Activated CD8-positive, alpha-beta T cell treated with anti-CD3 and anti-CD28 coated beads, Interleukin-2, amount 10 ng/mL, durations not matched to agents 7 days and 5 days (primary cell): ENCODE results near the gene SLC10A2. TPM values are rescaled to one million over a fixed set of nuclear protein-coding genes. Genes with fewer than 3 reads are reported as not detected.

Experiments
- ATAC-seq: fragments of 150-1000 bp; cut with Tn5 transposase; one replicate; pipeline ENCODE4 v1.10.0; 2021; ENCODE audit warnings: moderate library complexity
- CTCF ChIA-PET: fragments of 350-600 bp; sonication (Branson Sonifier 250); formaldehyde crosslinking; loops from one replicate; lab custom pipeline; 2021; ENCODE audit warnings: antibody characterized with exemption; lab: Charles Lee
- POLR2A ChIA-PET: fragments of 350-600 bp; sonication (Branson Sonifier 250); formaldehyde crosslinking; loops from one replicate; lab custom pipeline; 2021; ENCODE audit warnings: antibody characterized with exemption; lab: Charles Lee
- DNase-seq: peaks from one replicate; pipeline ENCODE4 v3.0.0-alpha.2; 2020
- H3K27ac Mint-ChIP-seq: one replicate; pipeline ENCODE4 v1.8.0; 2021; ENCODE audit warnings: mild to moderate bottlenecking, mixed read lengths
- H3K27me3 Mint-ChIP-seq: one replicate; pipeline ENCODE4 v1.8.0; 2021; ENCODE audit warnings: low read depth, mixed read lengths
- H3K36me3 Mint-ChIP-seq: one replicate; pipeline ENCODE4 v1.8.0; 2021; ENCODE audit warnings: low read depth, mixed read lengths
- H3K4me1 Mint-ChIP-seq: one replicate; pipeline ENCODE4 v1.8.0; 2021; ENCODE audit warnings: low read depth, mixed read lengths
- H3K4me3 Mint-ChIP-seq: one replicate; pipeline ENCODE4 v1.8.0; 2021; ENCODE audit warnings: mild to moderate bottlenecking, mixed read lengths
- H3K9me3 Mint-ChIP-seq: one replicate; pipeline ENCODE4 v1.8.0; 2022; ENCODE audit warnings: mixed read lengths; ENCODE audit not compliant: insufficient read depth
- total RNA-seq, 2 experiments: library from RNA; stranded (reverse); gene quantifications; one replicate each; pipeline ENCODE4 v1.2.3, GENCODE V29; 2021

The SLC10A2 gene
- total RNA-seq, 2 experiments from 2014 or later = not detected

- Mint-ChIP-seq H3K4me3 (no peak overlapping the region), H3K36me3 (no peaks in the 10 kb centered on the region), H3K9me3 (no peaks in the 10 kb centered on the region), H3K4me1 (no peaks in the 10 kb centered on the region), H3K27ac (no peak overlapping the region), H3K27me3 (peaks cover 3% of the 10 kb centered on the region)
- POLR2A ChIA-PET = no interaction called here
- CTCF ChIA-PET = no interaction called here
- ATAC-seq (no peak), DNase-seq (no peak)
Measured at GRCh38 chr13:103006641-103007426, 59.4 kb downstream of the SLC10A2 start.

- H3K27ac Mint-ChIP-seq = no peak overlapping the region
- no peaks in the 10 kb centered on the region for H3K36me3 Mint-ChIP-seq
- CTCF ChIA-PET = no interaction called here
- H3K9me3 Mint-ChIP-seq = no peaks in the 10 kb centered on the region
- no peaks in the 10 kb centered on the region for H3K4me1 Mint-ChIP-seq
- ATAC-seq = no peak
- no peak overlapping the region for H3K4me3 Mint-ChIP-seq
- DNase-seq = no peak
- POLR2A ChIA-PET = no interaction called here
- H3K27me3 Mint-ChIP-seq = peaks cover 3% of the 10 kb centered on the region
Measured at GRCh38 chr13:103004661-103005345, 61.4 kb downstream of the SLC10A2 start.

DNA sequence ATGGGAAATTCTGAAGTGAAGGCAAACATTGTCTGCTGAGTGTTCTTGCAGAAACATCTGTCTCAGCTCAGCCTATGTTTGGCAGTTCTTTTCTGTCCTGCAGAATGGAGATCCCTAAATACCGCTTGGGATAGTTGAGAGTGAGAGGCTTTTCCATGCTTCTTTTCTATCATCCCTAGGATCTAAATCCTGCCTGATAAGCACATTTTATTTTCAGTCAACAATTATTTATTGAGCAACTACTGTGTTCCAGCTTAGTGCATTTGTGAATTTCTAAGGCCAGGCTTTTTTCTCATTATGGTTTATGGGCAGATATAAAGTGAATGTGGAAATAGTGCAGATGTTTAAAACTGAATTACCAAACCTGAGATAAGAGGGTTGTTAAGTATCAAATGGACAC, 62.6 kb downstream of the SLC10A2 start:
- no peak for DNase-seq
- H3K36me3 Mint-ChIP-seq = no peaks in the 10 kb centered on the region
- H3K27me3 Mint-ChIP-seq = peaks cover 3% of the 10 kb centered on the region
- POLR2A ChIA-PET = no interaction called here
- H3K9me3 Mint-ChIP-seq = no peaks in the 10 kb centered on the region
- no peaks in the 10 kb centered on the region for H3K4me1 Mint-ChIP-seq
- H3K27ac Mint-ChIP-seq = no peak overlapping the region
- CTCF ChIA-PET = no interaction called here
- ATAC-seq = no peak
- no peak overlapping the region for H3K4me3 Mint-ChIP-seq

GRCh38 chr13:103002279-103002678, 63.9 kb downstream of the SLC10A2 start:
- ATAC-seq (no peak), DNase-seq (no peak)
- ChIA-PET CTCF (no interaction called here), POLR2A (no interaction called here)
- no peaks in the 10 kb centered on the region for H3K4me1 Mint-ChIP-seq
- no peaks in the 10 kb centered on the region for H3K9me3 Mint-ChIP-seq
- H3K27me3 Mint-ChIP-seq = peaks cover 3% of the 10 kb centered on the region
- H3K4me3 Mint-ChIP-seq = no peak overlapping the region
- H3K27ac Mint-ChIP-seq = no peak overlapping the region
- no peaks in the 10 kb centered on the region for H3K36me3 Mint-ChIP-seq

GRCh38 chr13:103000157-103000556, 66.1 kb downstream of the SLC10A2 start:
- ATAC-seq (no peak), DNase-seq (no peak)
- no peak overlapping the region for H3K4me3 Mint-ChIP-seq
- no peaks in the 10 kb centered on the region for H3K4me1 Mint-ChIP-seq
- ChIA-PET CTCF (no interaction called here), POLR2A (no interaction called here)
- H3K27ac Mint-ChIP-seq = no peak overlapping the region
- H3K36me3 Mint-ChIP-seq = no peaks in the 10 kb centered on the region
- no peaks in the 10 kb centered on the region for H3K9me3 Mint-ChIP-seq
- H3K27me3 Mint-ChIP-seq = peaks cover 3% of the 10 kb centered on the region

GRCh38 chr13:102999499-102999898, 66.7 kb downstream of the SLC10A2 start:
- no peak overlapping the region for H3K4me3 Mint-ChIP-seq
- ATAC-seq (no peak), DNase-seq (no peak)
- ChIA-PET CTCF (no interaction called here), POLR2A (no interaction called here)
- no peak overlapping the region for H3K27ac Mint-ChIP-seq
- H3K27me3 Mint-ChIP-seq = peaks cover 3% of the 10 kb centered on the region
- no peaks in the 10 kb centered on the region for H3K4me1 Mint-ChIP-seq
- H3K9me3 Mint-ChIP-seq = no peaks in the 10 kb centered on the region
- no peaks in the 10 kb centered on the region for H3K36me3 Mint-ChIP-seq

Other genes with a start within 250 kb of the SLC10A2 start
- 10 to 100 TPM; 66.8 to 68.0 TPM for gene ERCC5, start 220.4 kb downstream of the SLC10A2 start, total RNA-seq